Measurements from ENCODE around the gene P2RX5. TPM values are rescaled to one million over a fixed set of nuclear protein-coding genes. Genes with fewer than 3 reads are reported as not detected.

The P2RX5 gene
- total and polyA plus RNA-seq, 10 of the 15 experiments (the other 5 are each of a cell fraction or from before 2014, with no cell fraction given), result 6.9 to 28.8 (median 19.5) TPM

- TF ChIP-seq NR2C2 (IDR thresholded peaks at IDR 0.05; ENCODE audit: borderline replicate concordance, control insufficient read depth, insufficient read length, low read depth) (no peak), E4F1 (IDR thresholded peaks at IDR 0.05; ENCODE audit: borderline replicate concordance, partially characterized antibody) (peak; percentile 92), USF1 (IDR thresholded peaks at IDR 0.05; ENCODE audit: borderline replicate concordance, extremely low read length, insufficient read depth, low read depth, low read length) (no peak), STAT1 (conservative IDR thresholded peaks at IDR 0.05) (0 out of 2 replicates have a peak, but pooled peaks have one; percentile 88), ATF3 (IDR thresholded peaks at IDR 0.05; ENCODE audit: borderline replicate concordance, extremely low read depth, low read depth, low read length) (no peak), JUNB (IDR thresholded peaks at IDR 0.05) (no peak), ESRRA (IDR thresholded peaks at IDR 0.05; ENCODE audit: low read length) (no peak), ATF7 (IDR thresholded peaks at IDR 0.05; ENCODE audit: low read depth) (no peak), ETV6 (conservative IDR thresholded peaks at IDR 0.05 in 1 of 2, IDR thresholded peaks at IDR 0.05 in 1 of 2; ENCODE audit: borderline replicate concordance in 1 of 2, low read depth in 1 of 2) (no peak; a peak in 1 of 4 replicates), CHD1 (IDR thresholded peaks at IDR 0.05; ENCODE audit: low read depth, low read length) (no peak), TAF1 (IDR thresholded peaks at IDR 0.05; ENCODE audit: borderline replicate concordance, low read depth, low read length) (peak; percentile 68; the same call in 1 of the 2 replicates), ASH2L (IDR thresholded peaks at IDR 0.05; ENCODE audit: borderline replicate concordance, low read depth) (no peak; the same call in 1 of the 2 replicates), MEF2B (IDR thresholded peaks at IDR 0.05; ENCODE audit: partially characterized antibody, poor library complexity, severe bottlenecking) (peak; percentile 14), NRF1 (conservative IDR thresholded peaks at IDR 0.05; ENCODE audit: low read depth, low read length) (peak; percentile 92), MAX (IDR thresholded peaks at IDR 0.05; ENCODE audit: low read depth, low read length) (0 out of 2 replicates have a peak, but pooled peaks have one; percentile 62), ZNF217 (IDR thresholded peaks at IDR 0.05) (0 out of 2 replicates have a peak, but pooled peaks have one; percentile 20), HDGF (IDR thresholded peaks at IDR 0.05) (peak; percentile 76; the same call in 1 of the 2 replicates), ZBTB11 (CRISPR knock-in tag; IDR thresholded peaks at IDR 0.05) (no peak), FOS (IDR thresholded peaks at IDR 0.05; ENCODE audit: borderline replicate concordance, extremely low read depth, insufficient read length) (no peak)
Observed at GRCh38 chr17:3723556-3724377, 27.8 kb upstream of the P2RX5 start, which contains the start of gene HASPIN (continued).
